Type B pancreatic cell (in vitro differentiated cells): ENCODE results near the gene CERS6. TPM values are rescaled to one million over a fixed set of nuclear protein-coding genes. Genes with fewer than 3 reads are reported as not detected.

Experiments used
- DNase-seq: peaks from one replicate; pipeline ENCODE4 v3.0.0; 2021; ENCODE audit warnings: mixed read lengths; ENCODE audit not compliant: unreplicated experiment; ENCODE audit errors: extremely low spot score
- H3K27ac Mint-ChIP-seq: 2 replicates; pipeline ENCODE4 v1.8.0; 2021; ENCODE audit warnings: mild to moderate bottlenecking, mixed read lengths
- H3K27me3 Mint-ChIP-seq: 2 replicates; pipeline ENCODE4 v1.8.0; 2021; ENCODE audit warnings: mixed read lengths
- H3K36me3 Mint-ChIP-seq: 2 replicates; pipeline ENCODE4 v1.8.0; 2021; ENCODE audit warnings: mixed read lengths
- H3K4me1 Mint-ChIP-seq: one replicate; pipeline ENCODE4 v1.8.0; 2021; ENCODE audit warnings: mixed read lengths; ENCODE audit not compliant: unreplicated experiment
- H3K4me3 Mint-ChIP-seq: 2 replicates; pipeline ENCODE4 v1.8.0; 2021; ENCODE audit warnings: mild to moderate bottlenecking, mixed read lengths
- H3K9me3 Mint-ChIP-seq: 2 replicates; pipeline ENCODE4 v1.8.0; 2021; ENCODE audit warnings: mixed read lengths
- total RNA-seq: library from RNA; stranded (reverse); gene quantifications from 2 replicates; pipeline ENCODE4 v1.2.1, GENCODE V29; 2021; ENCODE audit warnings: low replicate concordance
- TF ChIP-seq, protein P1 (sequence below): fragments of 200-600 bp; sonication (generic); conservative IDR thresholded peaks from 2 replicates; pipeline ENCODE4 v1.5.0; 2021; ENCODE audit warnings: antibody characterized with exemption, mild to moderate bottlenecking

The CERS6 gene
- total RNA-seq, 1 donor from 2014 or later = 43.0 TPM

DNA sequence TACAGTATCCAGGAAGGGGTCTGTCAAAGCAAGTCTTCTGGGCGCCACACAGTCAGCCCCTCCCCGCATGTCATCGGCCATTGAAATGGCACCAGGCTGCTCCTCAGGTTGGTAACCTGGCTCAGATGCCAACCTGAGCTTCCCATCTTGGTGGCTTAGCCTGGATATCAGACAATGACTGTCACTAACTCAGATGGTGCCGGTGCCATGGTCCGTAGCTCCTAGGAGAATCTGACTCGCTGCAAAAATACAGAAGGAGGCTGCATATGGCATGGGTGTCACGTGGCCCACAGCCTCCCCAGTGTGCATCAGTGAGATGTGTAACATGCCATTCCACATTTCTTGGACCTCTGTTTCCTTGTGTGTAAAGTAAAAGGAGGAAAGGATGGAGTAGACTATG lies 349.5 kb downstream of the CERS6 start:
- TF ChIP-seq, protein P1, sequence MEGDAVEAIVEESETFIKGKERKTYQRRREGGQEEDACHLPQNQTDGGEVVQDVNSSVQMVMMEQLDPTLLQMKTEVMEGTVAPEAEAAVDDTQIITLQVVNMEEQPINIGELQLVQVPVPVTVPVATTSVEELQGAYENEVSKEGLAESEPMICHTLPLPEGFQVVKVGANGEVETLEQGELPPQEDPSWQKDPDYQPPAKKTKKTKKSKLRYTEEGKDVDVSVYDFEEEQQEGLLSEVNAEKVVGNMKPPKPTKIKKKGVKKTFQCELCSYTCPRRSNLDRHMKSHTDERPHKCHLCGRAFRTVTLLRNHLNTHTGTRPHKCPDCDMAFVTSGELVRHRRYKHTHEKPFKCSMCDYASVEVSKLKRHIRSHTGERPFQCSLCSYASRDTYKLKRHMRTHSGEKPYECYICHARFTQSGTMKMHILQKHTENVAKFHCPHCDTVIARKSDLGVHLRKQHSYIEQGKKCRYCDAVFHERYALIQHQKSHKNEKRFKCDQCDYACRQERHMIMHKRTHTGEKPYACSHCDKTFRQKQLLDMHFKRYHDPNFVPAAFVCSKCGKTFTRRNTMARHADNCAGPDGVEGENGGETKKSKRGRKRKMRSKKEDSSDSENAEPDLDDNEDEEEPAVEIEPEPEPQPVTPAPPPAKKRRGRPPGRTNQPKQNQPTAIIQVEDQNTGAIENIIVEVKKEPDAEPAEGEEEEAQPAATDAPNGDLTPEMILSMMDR = no peak
- H3K9me3 Mint-ChIP-seq = no peaks in the 10 kb centered on the region
- H3K4me3 Mint-ChIP-seq = no peak overlapping the region
- H3K4me1 Mint-ChIP-seq = peaks cover 16% of the 10 kb centered on the region
- H3K27ac Mint-ChIP-seq = no peak overlapping the region
- no peaks in the 10 kb centered on the region for H3K36me3 Mint-ChIP-seq
- no peak for DNase-seq
- H3K27me3 Mint-ChIP-seq = no peaks in the 10 kb centered on the region

DNA sequence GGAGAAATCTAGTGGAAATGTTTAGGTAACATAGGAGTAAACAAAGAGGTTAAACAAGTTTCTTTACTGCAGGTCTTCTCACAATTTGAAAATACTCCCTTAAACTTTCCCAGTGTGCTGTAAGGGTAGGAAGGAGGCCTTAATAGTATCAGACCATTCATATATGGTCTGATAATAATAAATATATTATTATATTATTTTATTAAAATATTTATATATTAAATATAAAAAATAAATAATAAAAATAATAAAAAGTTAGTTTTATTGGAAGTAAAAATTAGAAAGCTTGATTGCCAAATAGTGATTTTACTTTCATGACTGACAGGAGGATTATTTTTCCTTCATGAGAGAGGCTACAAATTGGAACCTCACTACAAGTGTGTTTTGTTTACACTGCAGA lies 353.5 kb downstream of the CERS6 start:
- H3K27ac Mint-ChIP-seq = no peak overlapping the region
- H3K9me3 Mint-ChIP-seq = no peaks in the 10 kb centered on the region
- DNase-seq = no peak
- no peaks in the 10 kb centered on the region for H3K27me3 Mint-ChIP-seq
- H3K36me3 Mint-ChIP-seq = no peaks in the 10 kb centered on the region
- H3K4me1 Mint-ChIP-seq = peaks cover 16% of the 10 kb centered on the region
- no peak overlapping the region for H3K4me3 Mint-ChIP-seq
- TF ChIP-seq, protein P1 = no peak

DNA sequence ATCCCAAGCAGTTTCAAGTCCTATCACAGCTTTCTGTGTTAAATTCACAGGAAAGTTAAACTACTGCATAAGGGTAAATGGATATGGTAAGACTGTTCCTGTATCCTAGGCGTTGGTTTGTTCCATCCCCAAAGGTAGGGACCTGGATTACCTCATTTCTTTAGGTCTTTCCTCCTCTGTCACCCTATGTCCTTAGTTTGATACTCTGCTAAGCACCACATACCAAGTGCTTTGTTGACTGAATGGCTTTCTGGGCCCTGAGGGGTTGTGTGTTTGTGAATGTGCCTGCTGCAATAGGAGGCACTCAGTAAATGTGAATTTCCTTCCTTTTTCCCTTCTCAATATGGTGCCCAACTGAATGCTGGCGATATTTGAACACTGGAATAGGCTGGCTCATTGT lies 354.2 kb downstream of the CERS6 start:
- no peak overlapping the region for H3K4me3 Mint-ChIP-seq
- peaks cover 17% of the 10 kb centered on the region for H3K4me1 Mint-ChIP-seq
- H3K27ac Mint-ChIP-seq = no peak overlapping the region
- no peaks in the 10 kb centered on the region for H3K27me3 Mint-ChIP-seq
- TF ChIP-seq, protein P1 = no peak
- no peaks in the 10 kb centered on the region for H3K36me3 Mint-ChIP-seq
- DNase-seq = no peak
- H3K9me3 Mint-ChIP-seq = no peaks in the 10 kb centered on the region

DNA sequence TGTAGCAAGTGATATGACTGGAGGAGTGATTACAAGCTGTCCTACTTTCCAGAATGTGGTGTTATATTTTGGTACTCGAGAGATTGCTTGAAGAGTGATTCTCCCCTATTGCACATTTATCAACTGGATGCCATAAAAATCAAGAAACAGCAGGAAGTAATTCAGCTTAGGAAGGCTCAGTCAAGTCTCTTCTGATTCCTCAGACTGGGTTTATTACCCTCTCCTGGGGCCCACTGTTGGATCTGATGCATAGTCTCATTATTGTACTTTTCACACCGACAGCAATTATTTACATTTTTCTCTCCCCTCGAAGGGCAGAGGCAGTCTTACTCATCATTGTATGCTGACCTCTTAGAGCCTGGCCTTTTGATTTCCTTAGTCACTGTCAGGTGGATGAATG lies 355.6 kb downstream of the CERS6 start:
- Mint-ChIP-seq H3K36me3 (no peaks in the 10 kb centered on the region), H3K4me3 (no peak overlapping the region)
- no peak for DNase-seq

DNA sequence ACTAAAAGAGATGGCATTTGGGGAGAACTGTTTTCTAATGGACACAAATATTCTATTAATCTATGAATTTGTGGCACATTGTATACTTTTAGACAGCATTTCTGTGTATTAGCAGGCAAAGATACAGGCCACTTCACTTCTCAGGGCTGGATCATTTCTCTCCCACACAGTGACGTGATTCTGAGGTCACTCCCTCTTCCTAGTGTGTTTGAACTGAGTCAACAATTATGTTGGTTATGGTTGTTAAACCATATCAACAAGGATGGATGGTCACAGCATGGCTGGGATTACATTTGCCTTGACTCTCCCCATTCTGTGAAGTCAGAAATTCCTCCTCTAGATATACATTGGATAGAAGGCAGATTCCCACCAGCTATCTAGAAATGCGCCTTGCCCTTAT lies 358.0 kb downstream of the CERS6 start:
- TF ChIP-seq, protein P1 = no peak
- no peak for DNase-seq
- no peak overlapping the region for H3K27ac Mint-ChIP-seq
- H3K9me3 Mint-ChIP-seq = peaks cover 4% of the 10 kb centered on the region
- no peaks in the 10 kb centered on the region for H3K36me3 Mint-ChIP-seq
- H3K27me3 Mint-ChIP-seq = no peaks in the 10 kb centered on the region
- H3K4me3 Mint-ChIP-seq = no peak overlapping the region
- H3K4me1 Mint-ChIP-seq = peaks cover 32% of the 10 kb centered on the region

More for the DNA sequence above, 355.6 kb downstream of the CERS6 start:
- Mint-ChIP-seq H3K27ac (no peak overlapping the region), H3K27me3 (no peaks in the 10 kb centered on the region), H3K9me3 (peaks cover 4% of the 10 kb centered on the region), H3K4me1 (peaks cover 30% of the 10 kb centered on the region)
- TF ChIP-seq, protein P1 = no peak
